HG02852 (cell line): ENCODE measurements around the gene KLHL22.
"Not testable (repeated sequence)": the region's sequence is repeated elsewhere in the genome, so short reads cannot be mapped to it uniquely, and the experiment has no call there.

Experiments
- ATAC-seq: cut with Tn5 transposase; IDR thresholded peaks from one replicate; pipeline ENCODE4 v1.9.1; 2021; ENCODE audit warnings: mild to moderate bottlenecking, moderate library complexity; ENCODE audit not compliant: unreplicated experiment

KLHL22 gene

DNA sequence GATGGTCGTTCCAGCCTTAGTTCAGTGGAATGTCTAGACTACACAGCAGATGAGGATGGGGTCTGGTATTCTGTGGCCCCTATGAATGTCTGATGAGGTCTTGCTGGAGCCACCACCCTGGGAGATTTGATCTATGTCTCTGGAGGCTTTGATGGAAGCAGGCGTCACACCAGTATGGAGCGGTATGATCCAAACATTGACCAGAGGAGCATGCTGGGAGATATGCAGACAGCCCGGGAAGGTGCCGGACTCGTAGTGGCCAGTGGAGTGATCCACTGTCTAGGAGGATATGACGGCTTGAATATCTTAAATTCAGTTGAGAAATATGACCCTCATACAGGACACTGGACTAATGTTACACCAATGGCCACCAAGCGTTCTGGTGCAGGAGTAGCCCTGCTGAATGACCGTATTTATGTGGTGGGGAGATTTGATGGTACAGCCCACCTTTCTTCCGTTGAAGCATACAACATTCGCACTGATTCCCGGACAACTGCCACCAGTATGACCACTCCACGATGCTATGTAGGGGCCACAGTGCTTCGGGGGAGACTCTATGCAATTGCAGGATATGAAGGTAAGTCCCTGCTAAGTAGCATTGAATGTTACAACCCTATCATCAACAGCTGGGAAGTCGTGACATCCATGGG, 44.3 kb downstream of the KLHL22 start:
- ATAC-seq = not testable (repeated sequence)

DNA sequence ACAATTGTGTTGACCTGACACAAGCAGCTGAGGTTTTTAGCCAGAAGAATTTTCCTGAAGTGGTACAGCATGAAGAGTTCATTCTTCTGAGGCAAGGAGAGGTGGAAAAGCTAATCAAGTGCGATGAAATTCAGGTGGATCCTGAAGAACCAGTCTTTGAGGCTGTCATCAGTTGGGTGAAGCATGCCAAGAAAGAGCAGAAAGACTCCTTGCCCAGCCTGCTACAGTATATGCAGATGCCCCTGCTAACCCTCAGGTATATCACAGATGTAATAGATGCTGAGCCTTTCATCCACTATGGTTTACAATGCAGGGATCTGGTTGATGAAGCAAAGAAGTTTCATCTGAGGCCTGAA, 45.1 kb downstream of the KLHL22 start:
- ATAC-seq = no peak

DNA sequence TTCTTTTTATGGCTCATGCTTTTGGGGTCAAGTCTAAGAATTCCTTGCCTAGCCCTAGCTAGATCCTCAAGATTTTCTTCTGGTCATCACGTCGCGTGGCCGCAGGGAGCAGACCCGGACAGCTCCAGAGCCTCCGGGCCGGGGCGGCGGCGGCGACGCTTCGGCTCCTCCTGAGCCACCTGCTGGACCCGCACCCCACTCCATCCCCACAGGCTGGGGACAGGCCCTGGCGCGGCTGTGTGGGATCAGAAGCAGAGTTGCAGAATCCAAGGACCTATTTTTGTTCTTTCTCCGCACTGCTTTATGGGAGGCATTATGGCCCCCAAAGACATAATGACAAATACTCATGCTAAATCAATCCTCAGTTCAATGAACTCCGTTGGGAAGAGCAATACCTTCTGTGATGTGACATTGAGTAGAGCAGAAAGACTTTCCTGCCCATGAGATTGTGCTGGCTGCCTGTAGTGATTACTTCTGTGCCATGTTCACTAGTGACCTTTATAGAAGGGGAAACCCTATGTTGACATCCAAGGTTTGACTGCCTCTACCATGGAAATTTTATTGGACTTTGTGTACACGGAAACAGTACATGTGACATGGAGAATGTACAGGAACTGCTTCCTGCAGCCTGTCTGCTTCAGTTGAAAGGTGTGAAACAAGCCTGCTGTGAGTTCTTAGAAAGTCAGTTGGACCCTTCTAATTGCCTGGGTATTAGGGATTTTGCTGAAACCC, 45.6 kb downstream of the KLHL22 start:
- no peak for ATAC-seq

GRCh38 chr22:20448630-20449029, 47.0 kb downstream of the KLHL22 start:
- no peak for ATAC-seq

DNA sequence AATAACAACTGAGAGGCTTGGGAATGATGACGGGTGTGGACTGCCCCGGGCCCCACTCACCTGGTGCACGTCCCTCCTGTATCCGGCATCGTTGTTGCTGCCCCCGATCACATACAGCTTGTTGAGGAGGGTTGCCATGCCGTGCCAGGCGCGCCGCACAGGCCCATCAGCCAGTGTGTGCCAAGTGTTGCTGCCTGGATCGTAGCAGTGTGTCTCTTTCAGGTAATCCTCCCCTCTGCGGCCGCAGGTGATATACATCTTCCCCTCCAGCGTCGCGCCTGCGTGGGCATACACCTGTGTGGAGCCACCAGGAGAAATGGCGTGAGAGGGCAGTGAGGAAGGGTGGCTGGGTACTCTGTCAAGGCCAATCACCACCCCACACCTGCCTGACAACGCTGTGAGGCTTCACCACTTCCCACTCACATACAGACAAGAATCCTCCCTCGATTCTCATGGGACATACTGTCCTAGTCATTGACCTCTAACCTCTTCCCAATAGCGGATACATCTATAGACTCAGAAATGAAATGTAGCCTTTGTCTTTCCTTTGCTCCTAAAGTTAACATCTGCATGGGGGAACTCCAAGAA, 49.1 kb downstream of the KLHL22 start:
- ATAC-seq = no peak

- ATAC-seq = no peak
Observed at GRCh38 chr22:20444325-20444724, 51.3 kb downstream of the KLHL22 start.

DNA sequence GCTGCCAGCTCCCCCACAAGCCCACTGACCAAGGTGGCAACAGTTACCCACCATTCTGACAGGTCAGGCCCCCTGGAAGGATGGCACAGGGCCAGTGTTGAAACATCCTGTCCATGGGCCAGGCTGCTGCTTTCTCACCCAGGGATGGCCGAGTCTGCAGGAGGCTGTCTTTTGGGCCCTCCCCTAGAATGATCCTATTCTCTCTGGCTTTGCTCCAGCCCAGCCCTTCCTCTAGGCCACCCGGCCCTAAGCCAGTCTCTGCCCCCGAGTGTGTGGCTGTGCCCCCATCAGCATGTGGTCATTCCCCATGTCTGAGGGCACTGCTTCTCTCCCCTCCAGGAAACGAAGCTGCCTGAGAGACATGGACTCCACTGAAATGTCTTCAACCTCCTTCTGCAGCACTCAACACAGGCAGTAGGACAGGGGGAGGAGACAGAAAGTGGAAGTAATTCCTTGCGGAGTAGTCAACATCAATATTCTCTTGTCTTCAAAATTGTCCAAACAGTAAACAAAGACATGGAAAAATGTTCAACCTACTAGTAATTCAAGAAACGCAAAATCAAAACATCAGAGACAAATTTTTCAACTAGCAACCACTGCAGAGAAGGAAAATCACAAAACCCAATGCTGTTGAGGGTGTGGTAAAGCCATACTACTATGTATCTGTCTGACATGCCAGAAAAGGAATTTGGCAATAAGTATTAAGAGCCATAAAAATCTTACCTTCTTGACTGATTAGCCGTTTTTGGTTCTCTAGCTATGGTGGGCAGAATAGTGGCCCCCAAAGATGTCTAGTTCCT, 52.9 kb downstream of the KLHL22 start:
- no peak for ATAC-seq

DNA sequence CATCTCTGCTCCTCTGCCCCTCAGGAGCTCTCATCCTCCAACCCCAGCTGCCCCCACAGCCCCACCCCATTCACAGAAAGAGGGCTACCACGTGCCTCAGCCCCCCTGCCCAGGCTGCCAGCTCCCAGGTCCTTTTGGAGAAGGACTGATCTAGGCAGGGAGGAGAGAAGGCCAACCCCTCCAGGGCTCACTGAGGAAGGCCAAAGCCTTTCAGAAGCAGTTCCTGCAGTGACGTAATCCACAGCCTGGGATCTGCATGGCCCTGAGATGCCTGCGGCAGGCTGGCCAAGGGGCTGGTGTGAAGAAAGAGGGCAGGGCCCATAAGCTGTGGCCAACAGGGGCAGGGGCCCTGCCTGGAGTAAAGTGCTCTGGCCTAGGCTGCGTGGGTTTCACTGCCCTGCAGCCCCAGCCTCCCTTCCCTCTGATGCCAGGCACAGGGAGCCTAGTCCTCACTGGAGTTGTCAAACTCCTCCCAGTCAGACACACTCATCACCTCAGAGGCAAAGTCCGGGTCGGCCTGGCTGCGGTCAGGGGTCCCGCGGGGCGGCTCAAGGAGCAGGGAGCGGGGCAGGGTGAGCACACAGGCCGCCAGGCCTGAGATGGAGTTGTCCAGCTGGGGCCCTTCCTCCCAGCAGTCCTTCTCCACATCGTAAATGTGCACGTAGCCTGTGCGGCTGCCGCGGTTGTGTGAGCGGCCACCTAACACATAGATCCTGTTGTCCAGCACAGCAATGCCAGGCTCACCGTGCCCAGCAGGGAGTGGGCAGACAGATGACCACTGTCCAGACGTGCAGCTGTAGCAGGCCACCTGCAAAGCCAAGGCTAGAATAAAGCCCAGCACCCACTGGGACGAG, 53.7 kb downstream of the KLHL22 start:
- no peak for ATAC-seq

GRCh38 chr22:20440637-20441591, 54.7 kb downstream of the KLHL22 start:
- no peak for ATAC-seq

DNA sequence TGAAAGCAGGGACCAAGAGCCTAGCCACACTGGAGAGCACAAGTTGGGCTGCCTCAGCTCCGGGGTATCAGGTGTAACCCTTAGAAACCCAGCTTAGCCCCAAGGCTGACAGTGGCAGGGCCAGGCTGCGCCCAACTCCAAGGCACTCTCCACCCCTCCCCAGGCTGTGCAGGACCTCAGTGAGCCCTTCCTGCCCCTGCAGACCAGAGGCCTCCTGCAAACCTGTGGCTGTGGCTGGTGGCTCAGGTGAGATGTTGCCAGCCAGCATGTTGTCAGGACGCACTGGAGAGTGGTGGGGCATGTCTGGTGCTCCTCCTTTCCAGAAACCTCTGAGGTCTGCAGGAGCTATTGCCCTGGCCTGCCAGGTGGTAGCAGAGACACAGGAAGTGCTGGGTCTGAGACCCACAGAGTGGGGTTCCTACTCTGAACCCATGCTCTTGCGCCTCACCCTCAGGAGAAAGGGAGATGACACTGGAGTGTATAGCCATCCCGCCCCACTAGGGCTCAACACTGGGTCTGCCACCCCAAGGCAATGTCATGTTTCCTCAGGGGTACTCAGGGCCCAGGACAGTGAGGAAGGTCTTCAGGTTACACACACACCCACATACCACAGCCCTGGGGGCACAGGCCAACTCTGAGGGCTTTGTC, 55.5 kb downstream of the KLHL22 start:
- ATAC-seq = no peak

DNA sequence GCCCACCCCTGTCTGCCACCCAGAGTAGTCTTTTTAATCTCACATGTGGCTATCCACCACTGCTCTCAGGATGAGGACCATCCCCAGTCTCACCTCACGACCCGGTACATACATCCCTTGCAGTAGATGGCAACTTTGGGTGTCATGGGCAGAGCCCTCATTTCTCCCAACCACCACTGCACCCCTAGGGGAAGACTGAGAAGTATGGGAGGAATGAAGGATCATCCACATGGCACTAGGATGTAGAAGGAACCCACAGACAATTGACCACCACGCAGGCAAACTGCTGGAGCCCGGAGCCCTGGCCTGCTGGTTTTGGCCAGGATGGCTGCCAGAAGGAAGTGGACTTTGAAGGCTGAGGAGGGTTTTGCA, 56.1 kb downstream of the KLHL22 start:
- no peak for ATAC-seq

GRCh38 chr22:20438678-20439492, 56.7 kb downstream of the KLHL22 start:
- no peak for ATAC-seq

- no peak for ATAC-seq
Observed at GRCh38 chr22:20438427-20438677, 57.2 kb downstream of the KLHL22 start.

DNA sequence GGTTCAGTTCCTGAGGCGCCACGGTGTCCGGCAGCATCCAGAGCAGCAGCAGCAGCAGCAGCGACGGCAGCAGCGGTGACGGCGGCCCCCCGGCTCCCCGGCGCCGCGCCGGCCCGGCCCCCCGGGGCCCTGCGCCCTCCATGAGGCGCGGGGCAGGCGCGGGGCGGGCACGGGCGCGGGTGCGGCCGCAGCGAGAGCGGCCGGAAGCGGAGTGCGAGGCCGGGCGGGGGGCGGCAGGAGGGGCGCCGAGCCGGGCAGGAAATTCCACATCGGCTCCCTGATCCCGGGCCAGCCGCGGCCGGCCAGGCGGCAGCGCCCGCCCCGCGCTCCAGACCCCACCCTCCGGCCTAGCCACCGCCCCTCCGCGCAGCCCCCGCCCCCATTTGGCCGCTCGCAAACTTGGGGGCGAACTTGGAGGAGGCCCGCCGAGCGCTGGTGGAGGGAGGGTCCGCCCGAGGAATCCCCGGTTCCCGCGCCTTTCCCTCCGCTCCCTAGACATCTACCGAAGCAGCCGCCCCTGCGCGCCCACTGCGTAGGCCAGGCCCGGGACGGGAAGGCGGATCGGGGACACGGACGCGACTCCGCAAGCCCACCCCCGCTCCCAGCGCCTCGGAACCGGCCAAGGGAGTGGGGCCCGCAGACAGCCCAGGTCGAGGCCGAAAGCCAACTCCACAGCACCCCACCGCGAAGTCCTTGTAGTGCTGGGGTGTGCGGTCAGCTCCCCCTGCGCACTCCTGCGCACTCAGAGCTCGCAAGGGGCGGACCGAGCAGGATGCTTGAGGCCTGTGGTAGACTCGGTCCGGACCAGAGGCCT, 57.8 kb downstream of the KLHL22 start, which contains the start of gene SCARF2:
Gene SCARF2, minus strand, starts transcription at position 213 of the 814 bp plus-strand sequence. Its CDS starts 71 bp downstream, at position 142.
- ATAC-seq = no peak

DNA sequence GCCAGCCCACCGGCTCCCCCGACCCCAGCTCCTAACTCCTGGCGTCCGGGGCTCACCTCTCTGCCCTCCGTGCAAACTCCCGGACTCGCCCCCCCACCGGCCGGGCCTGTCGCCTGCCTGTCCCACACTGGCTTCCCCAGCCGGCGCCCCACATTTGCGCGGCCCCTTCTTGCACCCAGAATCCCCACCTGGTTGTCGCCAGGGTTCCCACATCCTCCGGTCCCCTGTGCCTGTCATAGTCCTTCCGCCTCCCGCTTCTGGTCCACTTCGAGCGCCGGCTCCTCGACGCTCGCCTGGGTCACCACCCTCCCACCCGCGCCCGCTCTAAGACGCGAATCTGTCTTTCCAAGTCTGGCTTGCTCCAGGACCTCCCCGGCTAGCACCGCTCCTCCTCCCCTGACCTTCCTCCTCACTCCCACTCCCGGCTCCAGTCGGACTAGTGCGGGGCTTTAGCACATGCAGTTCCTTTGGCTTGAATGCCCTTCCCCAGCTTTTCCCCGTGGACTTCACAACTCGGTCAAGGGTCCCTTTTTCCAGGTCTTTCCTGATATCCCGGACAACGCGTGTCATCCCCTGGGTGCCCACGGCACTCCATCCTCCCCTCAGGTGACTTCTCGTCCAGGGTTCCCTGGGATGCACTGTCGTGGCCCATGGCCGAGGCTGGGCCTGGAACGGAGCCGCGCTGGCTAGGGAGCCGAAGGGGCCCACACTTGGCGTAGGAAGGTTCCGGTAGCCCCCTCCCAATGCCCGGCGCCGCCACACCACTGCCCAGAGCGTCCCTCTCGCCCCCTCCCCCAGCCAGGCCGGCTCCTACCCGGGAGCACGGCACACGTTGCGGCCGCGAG, 58.6 kb downstream of the KLHL22 start:
- ATAC-seq = no peak

DNA sequence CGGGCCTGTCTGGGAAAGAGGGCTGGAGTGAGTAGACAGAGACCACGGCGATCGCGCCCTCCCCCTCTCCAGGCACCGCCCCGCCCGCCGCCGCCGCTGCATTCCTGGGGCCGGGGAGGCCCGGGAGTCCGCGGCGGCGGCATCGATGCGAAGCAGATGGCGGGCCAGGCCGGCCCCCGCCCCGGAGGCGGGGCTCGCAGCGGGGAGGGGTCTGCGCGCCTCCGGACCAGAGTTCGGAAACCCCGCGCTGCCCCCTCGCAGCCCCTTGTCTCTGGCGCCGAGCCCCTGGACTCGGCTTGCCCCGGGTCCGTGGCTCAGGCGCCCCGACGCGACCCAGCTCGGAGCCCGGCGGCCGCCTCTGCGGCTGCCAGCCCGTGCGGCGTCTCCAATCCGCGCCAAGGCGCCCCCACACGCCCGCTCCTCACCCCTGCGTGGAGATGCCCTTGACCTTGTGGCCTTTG, 59.3 kb downstream of the KLHL22 start:
- no peak for ATAC-seq
